Loucy (cell line): ENCODE data around the gene TEAD4.

Experiments
- H2AFZ ChIP-seq: fragments of 200-600 bp; sonication (generic); 2 replicates; pipeline ENCODE4 v1.6.0; 2016; ENCODE audit warnings: antibody characterized with exemption, mild to moderate bottlenecking, low read length, moderate library complexity
- H3F3A ChIP-seq: fragments of 200-600 bp; 2 replicates; pipeline ENCODE4 v1.6.0; 2016; ENCODE audit warnings: antibody characterized with exemption, low read depth, mild to moderate bottlenecking
- H3K27me3 ChIP-seq: fragments of 200-600 bp; sonication (generic); 2 replicates; pipeline ENCODE4 v1.6.1; 2014; ENCODE audit warnings: low read length, mild to moderate bottlenecking; ENCODE audit not compliant: insufficient read depth, poor library complexity, severe bottlenecking
- H3K36me3 ChIP-seq: fragments of 200-600 bp; sonication (generic); 2 replicates; pipeline ENCODE4 v1.6.1; 2016; ENCODE audit warnings: low read length; ENCODE audit not compliant: insufficient read depth
- H3K4me1 ChIP-seq: fragments of 200-600 bp; sonication (generic); 2 replicates; pipeline ENCODE4 v1.5.1; 2014; ENCODE audit warnings: low read length, mild to moderate bottlenecking; ENCODE audit not compliant: insufficient read depth, poor library complexity, severe bottlenecking
- H3K4me2 ChIP-seq: fragments of 200-600 bp; sonication (generic); 2 replicates; pipeline ENCODE4 v1.6.0; 2014; ENCODE audit warnings: antibody characterized with exemption, low read length, low read depth, mild to moderate bottlenecking; ENCODE audit not compliant: poor library complexity, severe bottlenecking
- H3K4me3 ChIP-seq: fragments of 200-600 bp; sonication (generic); 2 replicates; pipeline ENCODE4 v1.5.1; 2014; ENCODE audit warnings: low read length, mild to moderate bottlenecking, mixed read lengths; ENCODE audit not compliant: poor library complexity, severe bottlenecking
- H3K79me2 ChIP-seq: fragments of 200-600 bp; sonication (generic); 2 replicates; pipeline ENCODE4 v1.6.1; 2014; ENCODE audit warnings: low read length; ENCODE audit not compliant: insufficient read depth
- H3K9ac ChIP-seq: fragments of 200-600 bp; sonication (generic); 2 replicates; pipeline ENCODE4 v1.6.0; 2014; ENCODE audit warnings: mild to moderate bottlenecking, low read depth, low read length, moderate library complexity; ENCODE audit not compliant: poor library complexity, severe bottlenecking
- H3K9me2 ChIP-seq: fragments of 200-600 bp; sonication (generic); replicated peaks from 2 replicates; pipeline ENCODE4 v1.6.1; 2016; ENCODE audit warnings: low read depth, low read length, mixed read lengths
- H3K9me3 ChIP-seq: fragments of 200-600 bp; sonication (generic); 2 replicates; pipeline ENCODE4 v1.6.1; 2014; ENCODE audit warnings: mild to moderate bottlenecking, antibody characterized with exemption, low read length, low read depth; ENCODE audit not compliant: insufficient read depth
- H4K20me1 ChIP-seq: fragments of 200-600 bp; sonication (generic); 2 replicates; pipeline ENCODE4 v1.6.0; 2014; ENCODE audit warnings: antibody characterized with exemption, low read length, mild to moderate bottlenecking; ENCODE audit not compliant: insufficient read depth, poor library complexity, severe bottlenecking
- CTCF ChIP-seq: fragments of 200-600 bp; sonication (generic); conservative IDR thresholded peaks from 2 replicates; pipeline ENCODE4 v1.5.1; 2014; ENCODE audit warnings: mild to moderate bottlenecking, antibody characterized with exemption, low read length
- EZH2phosphoT487 ChIP-seq: fragments of 200-600 bp; IDR thresholded peaks from 2 replicates; pipeline ENCODE4 v1.6.1; 2018; ENCODE audit warnings: antibody characterized with exemption, mild to moderate bottlenecking, moderate library complexity, borderline replicate concordance

TEAD4 gene

GRCh38 chr12:3017281-3017680 is 58.1 kb downstream of the TEAD4 start:
- H3K36me3 ChIP-seq, result no peaks in the 10 kb centered on the region
- H3K79me2 ChIP-seq, result no peaks in the 10 kb centered on the region
- H3K9me2 ChIP-seq, result no peaks in the 10 kb centered on the region
- no peak overlapping the region for H3K4me2 ChIP-seq
- no peak overlapping the region for H3K4me3 ChIP-seq
- H2AFZ ChIP-seq, result no peak overlapping the region
- H3K27me3 ChIP-seq, result no peaks in the 10 kb centered on the region
- no peaks in the 10 kb centered on the region for H3K4me1 ChIP-seq
- H3K9ac ChIP-seq, result no peak overlapping the region
- no peaks in the 10 kb centered on the region for H3F3A ChIP-seq
- TF ChIP-seq CTCF (no peak), EZH2phosphoT487 (no peak)
- no peaks in the 10 kb centered on the region for H3K9me3 ChIP-seq
- no peaks in the 10 kb centered on the region for H4K20me1 ChIP-seq

GRCh38 chr12:3018284-3019004 is 59.2 kb downstream of the TEAD4 start:
- Histone ChIP-seq H3K79me2 (no peaks in the 10 kb centered on the region), H2AFZ (no peak overlapping the region), H3K9ac (no peak overlapping the region), H3K4me2 (no peak overlapping the region), H4K20me1 (no peaks in the 10 kb centered on the region), H3F3A (no peaks in the 10 kb centered on the region), H3K9me3 (no peaks in the 10 kb centered on the region), H3K4me3 (no peak overlapping the region), H3K9me2 (no peaks in the 10 kb centered on the region), H3K27me3 (no peaks in the 10 kb centered on the region), H3K4me1 (no peaks in the 10 kb centered on the region), H3K36me3 (no peaks in the 10 kb centered on the region)
- TF ChIP-seq CTCF, result no peak
- TF ChIP-seq EZH2phosphoT487, result no peak

GRCh38 chr12:3019005-3019680 is 59.9 kb downstream of the TEAD4 start:
- Histone ChIP-seq H3K9ac (no peak overlapping the region), H3K79me2 (no peaks in the 10 kb centered on the region), H3K27me3 (no peaks in the 10 kb centered on the region), H3K36me3 (no peaks in the 10 kb centered on the region), H3K4me3 (no peak overlapping the region), H3K9me2 (no peaks in the 10 kb centered on the region), H3K4me1 (no peaks in the 10 kb centered on the region), H3K4me2 (no peak overlapping the region), H3K9me3 (no peaks in the 10 kb centered on the region), H4K20me1 (no peaks in the 10 kb centered on the region), H3F3A (no peaks in the 10 kb centered on the region), H2AFZ (no peak overlapping the region)
- no peak for TF ChIP-seq EZH2phosphoT487
- TF ChIP-seq CTCF, result no peak
